GM21381 (cell line): Measurements from ENCODE around the gene TAAR2.
"Not testable (repeated sequence)": the region's sequence is repeated elsewhere in the genome, so short reads cannot be mapped to it uniquely, and the experiment has no call there.

Experiments used
- ATAC-seq: cut with Tn5 transposase; IDR thresholded peaks from one replicate; pipeline ENCODE4 v1.9.1; 2021; ENCODE audit warnings: mild to moderate bottlenecking, moderate library complexity; ENCODE audit not compliant: unreplicated experiment

TAAR2 gene

GRCh38 chr6:132624175-132624574 is at the start of gene TAAR2:
TSS of gene TAAR2 (minus strand) at chr6:132624275. CDS start at chr6:132624275, 0 bp downstream.
- no peak for ATAC-seq

- ATAC-seq, result no peak
These were observed 49.5 kb upstream of the TAAR2 start for GRCh38 chr6:132673376-132674094.

GRCh38 chr6:132671295-132671694 is 47.2 kb upstream of the TAAR2 start:
- ATAC-seq, result no peak

GRCh38 chr6:132669690-132670291 is 45.7 kb upstream of the TAAR2 start:
- peak; percentile 68 for ATAC-seq

- ATAC-seq, result no peak
These were observed 42.0 kb upstream of the TAAR2 start for GRCh38 chr6:132666118-132666517.

GRCh38 chr6:132664309-132665034 is 40.4 kb upstream of the TAAR2 start:
- no peak for ATAC-seq

GRCh38 chr6:132663661-132664060 is 39.6 kb upstream of the TAAR2 start:
- ATAC-seq, result no peak

GRCh38 chr6:132661906-132662305 is 37.8 kb upstream of the TAAR2 start:
- no peak for ATAC-seq

GRCh38 chr6:132659082-132659481 is 35.0 kb upstream of the TAAR2 start, which contains the start of gene TAAR1:
TSS of gene TAAR1 (minus strand) at chr6:132659182. CDS start at chr6:132646003, 13,179 bp downstream.
- ATAC-seq, result no peak

- ATAC-seq, result no peak
These were observed 27.0 kb upstream of the TAAR2 start for GRCh38 chr6:132651062-132651461.

- no peak for ATAC-seq
These were observed 26.4 kb upstream of the TAAR2 start for GRCh38 chr6:132650429-132650828.

- no peak for ATAC-seq
These were observed 24.8 kb upstream of the TAAR2 start for GRCh38 chr6:132648828-132649227.

GRCh38 chr6:132648356-132648755 is 24.3 kb upstream of the TAAR2 start:
- ATAC-seq, result peak; percentile 70

- no peak for ATAC-seq
These were observed 19.5 kb upstream of the TAAR2 start for GRCh38 chr6:132643547-132643946.

- not testable (repeated sequence) for ATAC-seq
These were observed 13.1 kb upstream of the TAAR2 start for GRCh38 chr6:132637135-132637534.

- not testable (repeated sequence) for ATAC-seq
These were observed 11.8 kb upstream of the TAAR2 start for GRCh38 chr6:132635906-132636305.

GRCh38 chr6:132635288-132635687 is 11.2 kb upstream of the TAAR2 start:
- ATAC-seq, result not testable (repeated sequence)

- ATAC-seq, result no peak
These were observed 10.7 kb upstream of the TAAR2 start for GRCh38 chr6:132634796-132635195.

GRCh38 chr6:132633362-132633761 is 9.3 kb upstream of the TAAR2 start:
- no peak for ATAC-seq

GRCh38 chr6:132623106-132623845 is 799 bp downstream of the TAAR2 start:
- no peak for ATAC-seq

- ATAC-seq, result no peak
These were observed 7.4 kb downstream of the TAAR2 start for GRCh38 chr6:132616677-132617076.
